MM.1S (cell line): ENCODE measurements around the gene NTM.

ENCODE experiments used
- EZH2 ChIP-seq: fragments of 300-600 bp; sonication (generic); optimal IDR thresholded peaks from 2 replicates; pipeline ENCODE3; 2017; ENCODE audit warnings: low read depth, mild to moderate bottlenecking, antibody characterized with exemption, low read length, mixed read lengths
- TF ChIP-seq, protein P1 (sequence below): fragments of 300-600 bp; sonication (generic); IDR thresholded peaks from 2 replicates; pipeline ENCODE4 v1.5.1; 2016; ENCODE audit warnings: antibody characterized with exemption, low read length, mixed read lengths

DNA sequence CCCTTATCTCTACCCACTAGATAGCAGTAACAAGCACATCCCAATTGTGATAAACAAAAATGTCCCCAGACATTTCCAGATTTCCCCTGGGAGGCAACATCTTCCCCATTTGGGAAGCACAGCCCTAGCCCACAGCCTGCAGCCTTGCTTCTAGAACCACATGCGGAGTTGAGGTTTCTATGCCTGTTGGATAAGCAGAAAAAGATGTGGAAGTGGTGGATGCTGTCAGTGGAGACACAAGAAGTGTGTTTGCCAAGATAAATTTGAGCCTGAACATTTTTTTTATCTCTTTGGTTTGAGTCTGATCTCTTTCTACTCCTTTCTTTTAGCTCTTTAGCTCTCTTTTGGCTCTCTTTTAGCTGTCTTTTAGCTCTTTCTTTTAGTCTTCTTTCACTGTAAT is 884.5 kb downstream of the NTM start:
- no peak for TF ChIP-seq EZH2
- TF ChIP-seq, protein P1, sequence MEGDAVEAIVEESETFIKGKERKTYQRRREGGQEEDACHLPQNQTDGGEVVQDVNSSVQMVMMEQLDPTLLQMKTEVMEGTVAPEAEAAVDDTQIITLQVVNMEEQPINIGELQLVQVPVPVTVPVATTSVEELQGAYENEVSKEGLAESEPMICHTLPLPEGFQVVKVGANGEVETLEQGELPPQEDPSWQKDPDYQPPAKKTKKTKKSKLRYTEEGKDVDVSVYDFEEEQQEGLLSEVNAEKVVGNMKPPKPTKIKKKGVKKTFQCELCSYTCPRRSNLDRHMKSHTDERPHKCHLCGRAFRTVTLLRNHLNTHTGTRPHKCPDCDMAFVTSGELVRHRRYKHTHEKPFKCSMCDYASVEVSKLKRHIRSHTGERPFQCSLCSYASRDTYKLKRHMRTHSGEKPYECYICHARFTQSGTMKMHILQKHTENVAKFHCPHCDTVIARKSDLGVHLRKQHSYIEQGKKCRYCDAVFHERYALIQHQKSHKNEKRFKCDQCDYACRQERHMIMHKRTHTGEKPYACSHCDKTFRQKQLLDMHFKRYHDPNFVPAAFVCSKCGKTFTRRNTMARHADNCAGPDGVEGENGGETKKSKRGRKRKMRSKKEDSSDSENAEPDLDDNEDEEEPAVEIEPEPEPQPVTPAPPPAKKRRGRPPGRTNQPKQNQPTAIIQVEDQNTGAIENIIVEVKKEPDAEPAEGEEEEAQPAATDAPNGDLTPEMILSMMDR = no peak
